Measurements from ENCODE around the gene AMN1. TPM values are rescaled to one million over a fixed set of nuclear protein-coding genes. Genes with fewer than 3 reads are reported as not detected.

The AMN1 gene
- total RNA-seq, 1 experiment from 2014 or later = 1.6 TPM

GRCh38 chr12:31626270-31626995 is 102.4 kb downstream of the AMN1 start:
- Histone ChIP-seq H3K79me2 (ENCODE audit: low read length) (no peaks in the 10 kb centered on the region), H3K9me2 (replicated peaks; ENCODE audit: insufficient read depth, low read length) (no peaks in the 10 kb centered on the region), H3K27ac (ENCODE audit: low read length) (no peak overlapping the region), H2AFZ (ENCODE audit: low read length) (no peak overlapping the region), H3K4me2 (ENCODE audit: low read depth, low read length, poor library complexity, severe bottlenecking) (no peak overlapping the region), H3K36me3 (ENCODE audit: insufficient read depth, low read length) (no peaks in the 10 kb centered on the region), H3K9ac (ENCODE audit: low read length) (no peak overlapping the region), H3K4me3 (ENCODE audit: low read length) (no peak overlapping the region), H3K27me3 (ENCODE audit: low read length) (no peaks in the 10 kb centered on the region), H3K4me1 (ENCODE audit: low read length) (no peaks in the 10 kb centered on the region), H4K20me1 (ENCODE audit: insufficient read depth, low read depth, low read length) (no peaks in the 10 kb centered on the region), H3K9me3 (ENCODE audit: low read length) (no peaks in the 10 kb centered on the region)
- no peak for DNase-seq

GRCh38 chr12:31622038-31622437 is 106.8 kb downstream of the AMN1 start:
- DNase-seq = no peak
- H3K79me2 ChIP-seq (ENCODE audit: low read length) = no peaks in the 10 kb centered on the region
- no peak overlapping the region for H3K9ac ChIP-seq (ENCODE audit: low read length)
- H3K4me1 ChIP-seq (ENCODE audit: low read length) = no peaks in the 10 kb centered on the region
- H3K27ac ChIP-seq (ENCODE audit: low read length) = no peak overlapping the region
- no peaks in the 10 kb centered on the region for H3K36me3 ChIP-seq (ENCODE audit: insufficient read depth, low read length)
- H3K9me2 ChIP-seq (replicated peaks; ENCODE audit: insufficient read depth, low read length) = no peaks in the 10 kb centered on the region
- H3K4me3 ChIP-seq (ENCODE audit: low read length) = no peak overlapping the region
- no peak overlapping the region for H3K4me2 ChIP-seq (ENCODE audit: low read depth, low read length, poor library complexity, severe bottlenecking)
- H2AFZ ChIP-seq (ENCODE audit: low read length) = no peak overlapping the region
- no peaks in the 10 kb centered on the region for H4K20me1 ChIP-seq (ENCODE audit: insufficient read depth, low read depth, low read length)
- no peaks in the 10 kb centered on the region for H3K9me3 ChIP-seq (ENCODE audit: low read length)
- no peaks in the 10 kb centered on the region for H3K27me3 ChIP-seq (ENCODE audit: low read length)

Small RNAs within 50 kb of the gene (small RNA-seq; reads per million reads assigned to genes)
- gene AC023157.2 = not detected

Other genes with a start within 250 kb of the AMN1 start
- gene DENND5B, start 137.9 kb downstream of the AMN1 start, total RNA-seq (2014; rRNA removed; shearing (Covaris generic); ENCODE audit: low replicate concordance) = 4.7 and 5.5 TPM in 2 replicates
- gene ETFBKMT, start 69.3 kb downstream of the AMN1 start, total RNA-seq (2014; rRNA removed; shearing (Covaris generic); ENCODE audit: low replicate concordance) = 1.0 and 1.5 TPM in 2 replicates
- 8.8 and 14.0 TPM in 2 replicates for gene RESF1, start 230.4 kb upstream of the AMN1 start, total RNA-seq (2014; rRNA removed; shearing (Covaris generic); ENCODE audit: low replicate concordance)